ENCODE data around the gene KLHL7.
"Not testable (repeated sequence)": the region's sequence is repeated elsewhere in the genome, so short reads cannot be mapped to it uniquely, and the experiment has no call there.

Gene KLHL7

DNA sequence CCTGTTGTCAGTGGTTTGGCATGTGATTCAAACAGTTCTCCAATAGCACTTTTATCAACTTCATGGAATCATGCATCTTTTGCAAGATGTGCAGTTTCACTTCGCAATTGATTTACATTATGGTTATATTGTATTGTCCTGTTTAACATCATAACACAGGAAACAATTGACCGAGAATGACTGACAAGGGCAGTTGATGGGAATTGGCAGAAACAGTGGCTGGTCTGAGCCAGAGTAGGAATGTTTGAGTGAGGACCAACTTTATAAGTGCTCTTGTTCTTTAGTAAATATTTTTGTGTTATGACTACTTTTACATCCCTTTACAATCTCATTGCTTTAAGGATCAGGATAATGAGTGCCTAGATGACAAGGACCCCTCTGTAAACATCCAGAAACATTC is 2.2 kb downstream of the KLHL7 start:
- no peak for DNase-seq

DNA sequence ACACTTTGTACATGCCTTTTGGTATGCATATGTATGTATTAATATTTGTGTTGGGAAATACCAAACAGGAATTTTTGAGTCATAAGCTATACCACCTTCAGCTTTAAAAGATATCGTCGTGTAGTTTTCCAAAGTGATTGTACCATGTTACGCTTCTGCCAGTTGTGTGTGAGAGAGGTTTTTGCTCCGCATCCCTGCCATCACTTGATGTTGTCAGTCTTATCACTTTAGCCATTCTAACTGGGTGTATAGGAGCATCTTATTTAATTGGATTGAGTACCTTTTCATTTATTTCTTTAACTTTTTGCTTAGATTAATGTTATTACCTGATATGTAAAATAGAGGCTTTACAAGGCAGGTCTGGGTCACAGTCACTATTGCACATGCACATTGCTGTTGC is 3.4 kb downstream of the KLHL7 start:
- no peak for DNase-seq

DNA sequence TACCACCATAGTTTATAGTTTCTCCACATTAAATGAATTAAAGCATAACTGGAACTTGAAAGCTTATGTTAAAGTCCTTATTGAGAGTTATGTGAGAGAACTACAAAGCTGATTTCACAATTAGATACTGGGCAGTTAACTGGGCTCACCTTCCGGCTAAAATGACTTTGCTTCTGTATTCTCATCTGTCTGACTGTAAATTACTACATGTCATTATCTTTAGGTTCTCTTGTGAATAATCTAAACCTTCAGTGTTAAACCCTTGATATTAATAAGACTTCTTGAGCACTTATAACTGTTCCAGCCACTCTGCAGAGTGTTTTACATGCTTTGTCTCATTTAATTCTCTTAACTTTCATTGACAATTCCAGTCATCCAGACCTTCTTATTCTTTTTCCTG is 3.9 kb downstream of the KLHL7 start:
- no peak for DNase-seq

DNA sequence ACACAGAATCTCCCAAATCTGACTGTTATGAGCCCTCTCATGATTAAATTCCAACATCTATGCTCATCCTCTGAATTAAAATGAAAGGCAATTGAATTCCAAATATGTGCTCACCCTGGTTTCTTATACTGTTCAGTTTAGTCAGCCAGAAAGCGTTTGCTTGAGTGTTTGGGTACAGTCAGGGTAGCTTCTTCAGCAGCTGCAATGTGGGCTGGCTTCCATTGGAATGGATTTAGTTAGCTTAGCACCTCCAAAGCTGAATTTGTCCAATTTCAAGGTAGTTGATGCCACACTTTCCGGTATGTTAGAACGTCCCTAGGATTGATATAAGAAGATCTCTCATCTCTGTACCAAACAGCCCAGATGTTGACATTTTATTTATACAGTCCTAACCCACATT is 9.3 kb downstream of the KLHL7 start:
- DNase-seq: no peak

DNA sequence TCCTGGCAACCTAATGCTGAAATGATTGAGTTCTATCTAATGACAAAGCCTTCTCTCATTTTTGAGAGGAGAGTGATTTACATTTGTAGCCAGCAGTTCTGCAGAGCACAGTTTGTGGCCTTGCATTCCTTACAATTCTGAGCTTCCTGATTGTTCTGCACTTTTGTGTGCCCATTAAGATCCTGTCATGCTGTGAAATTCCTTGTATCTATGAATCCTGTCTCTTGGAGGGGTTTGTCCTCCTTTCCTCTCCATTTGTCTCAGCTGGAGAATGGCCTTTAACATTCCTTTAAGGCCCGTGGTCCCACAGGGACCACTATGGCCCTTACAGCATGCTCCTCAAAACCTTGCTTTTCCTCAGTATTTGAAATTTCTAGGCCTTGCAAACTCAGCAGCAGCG is 10.4 kb downstream of the KLHL7 start:
- DNase-seq: no peak

DNA sequence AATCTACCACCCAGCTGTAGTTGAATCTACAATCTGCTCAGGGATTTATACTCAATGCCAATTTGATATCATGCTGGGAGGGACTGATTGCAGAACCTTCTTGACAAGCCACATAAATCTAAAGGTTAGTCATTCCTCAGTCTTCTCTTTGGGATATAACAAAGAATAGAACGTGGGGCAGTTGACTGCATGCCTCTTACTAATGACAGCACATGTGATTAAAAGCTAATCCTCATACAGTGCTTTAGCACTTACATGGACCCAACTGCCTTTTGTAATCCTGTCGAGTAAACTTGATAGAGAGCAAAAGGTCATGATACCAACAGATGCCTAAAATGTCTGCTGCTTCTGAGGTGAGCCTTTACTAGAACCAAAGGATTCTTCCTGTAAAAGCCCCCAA is 12.3 kb downstream of the KLHL7 start:
- DNase-seq: no peak

DNA sequence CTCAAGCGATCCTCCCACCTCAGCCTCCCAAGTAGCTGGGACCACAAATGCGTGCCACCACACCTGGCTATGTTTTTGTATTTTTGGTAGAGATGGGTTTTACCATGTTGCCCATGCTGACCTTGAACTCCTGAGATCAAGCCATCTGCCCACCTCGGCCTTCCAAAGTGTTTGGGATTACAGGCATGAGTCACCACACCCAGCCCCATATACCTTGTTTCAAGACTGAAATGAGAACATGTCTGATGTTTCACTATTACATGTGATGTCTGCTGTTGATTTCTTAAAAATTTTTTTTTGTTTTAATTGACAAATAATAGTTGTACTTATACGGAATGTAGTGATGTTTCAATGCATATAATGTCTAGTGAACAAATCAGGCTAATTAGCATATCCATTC is 14.5 kb downstream of the KLHL7 start:
- DNase-seq: no peak

DNA sequence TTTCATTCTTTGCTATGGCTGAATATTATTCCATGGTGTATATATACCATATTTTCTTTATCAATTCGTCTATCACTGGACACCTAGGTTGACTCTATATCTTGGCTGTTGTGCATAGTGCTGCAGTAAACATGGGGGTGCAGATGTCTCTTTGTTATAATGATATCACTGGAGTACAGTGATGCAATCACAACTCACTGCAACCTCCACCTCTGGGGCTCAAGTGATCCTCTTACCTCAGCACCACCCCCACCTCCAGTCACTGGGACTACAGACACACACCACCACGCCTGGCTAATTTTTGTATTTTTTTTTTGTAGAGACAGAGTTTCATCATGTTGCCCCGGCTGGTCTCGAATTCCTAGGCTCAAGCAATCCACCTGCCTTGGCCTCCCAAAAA is 15.6 kb downstream of the KLHL7 start:
- DNase-seq: no peak

DNA sequence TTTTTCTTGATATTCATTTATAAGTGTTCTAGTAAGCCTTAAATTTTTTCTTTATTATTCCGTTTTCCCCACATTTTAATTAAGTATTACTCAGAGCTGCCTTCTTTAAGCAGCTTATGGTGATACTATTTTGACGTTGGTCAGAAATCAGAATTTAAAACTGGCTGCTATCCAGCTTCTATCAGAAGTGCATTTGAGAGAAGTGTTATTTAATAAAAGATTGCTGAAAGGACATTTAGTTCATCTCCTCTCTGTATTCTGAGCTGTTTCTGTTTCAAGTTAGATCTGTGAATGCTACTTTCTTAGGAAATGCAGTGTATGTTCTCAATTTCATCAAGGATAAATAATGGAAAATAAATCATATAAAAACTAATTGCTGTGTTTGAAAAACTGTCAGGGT is 17.4 kb downstream of the KLHL7 start:
- no peak for DNase-seq

DNA sequence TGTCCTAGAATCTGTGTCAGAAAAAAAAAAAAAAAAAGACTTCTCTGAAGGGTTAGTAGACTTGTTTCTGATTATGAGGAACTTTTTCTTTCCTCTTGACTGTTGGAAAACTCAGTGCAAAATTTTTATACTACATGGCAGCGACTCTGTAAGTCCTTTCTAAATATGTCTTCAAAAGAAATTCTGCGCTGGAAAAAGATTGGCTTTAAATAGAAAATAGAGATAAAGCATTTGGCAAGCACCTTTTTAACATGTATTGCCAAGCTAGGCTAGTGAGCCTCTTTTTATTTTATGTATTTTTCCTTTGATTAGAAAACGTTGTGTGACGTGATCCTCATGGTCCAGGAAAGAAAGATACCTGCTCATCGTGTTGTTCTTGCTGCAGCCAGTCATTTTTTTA is 17.9 kb downstream of the KLHL7 start:
- DNase-seq: no peak

DNA sequence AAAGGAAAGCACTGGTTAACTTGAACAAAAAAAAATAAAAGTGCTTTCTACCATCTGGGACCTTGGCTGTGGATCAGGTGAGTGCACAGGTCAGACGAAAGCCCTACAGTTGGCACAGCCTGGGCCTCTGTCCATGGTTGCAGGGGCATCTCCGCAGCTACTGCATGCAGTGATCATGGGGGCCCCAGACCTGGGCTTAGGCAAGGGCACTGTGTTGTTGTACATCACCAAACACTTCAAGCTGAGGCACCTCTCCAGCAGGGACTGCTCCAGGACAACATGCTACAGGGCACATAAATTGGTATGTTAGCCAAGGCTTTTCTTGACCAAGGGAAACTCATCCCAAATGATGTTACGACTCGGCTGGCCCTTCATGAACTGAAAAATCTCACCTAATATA is 23.5 kb downstream of the KLHL7 start:
- no peak for DNase-seq

DNA sequence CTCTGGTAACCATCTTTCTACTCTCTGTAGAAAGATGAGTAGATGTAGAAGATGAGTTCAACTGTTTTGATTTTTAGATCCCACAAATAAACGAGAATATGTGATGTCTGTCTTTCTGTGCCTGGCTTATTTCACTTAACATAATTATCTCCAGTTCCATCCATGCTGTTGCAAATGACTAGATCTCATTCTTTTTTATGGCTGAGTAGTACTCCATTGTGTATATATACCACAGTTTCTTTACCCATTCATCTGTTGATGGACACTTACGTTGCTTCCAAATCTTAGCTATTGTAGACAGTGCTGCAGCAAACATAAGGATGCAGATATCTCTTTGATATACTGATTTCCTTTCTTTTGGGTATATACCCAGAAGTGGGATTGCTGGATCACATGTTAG is 26.2 kb downstream of the KLHL7 start:
- DNase-seq: not testable (repeated sequence)

DNA sequence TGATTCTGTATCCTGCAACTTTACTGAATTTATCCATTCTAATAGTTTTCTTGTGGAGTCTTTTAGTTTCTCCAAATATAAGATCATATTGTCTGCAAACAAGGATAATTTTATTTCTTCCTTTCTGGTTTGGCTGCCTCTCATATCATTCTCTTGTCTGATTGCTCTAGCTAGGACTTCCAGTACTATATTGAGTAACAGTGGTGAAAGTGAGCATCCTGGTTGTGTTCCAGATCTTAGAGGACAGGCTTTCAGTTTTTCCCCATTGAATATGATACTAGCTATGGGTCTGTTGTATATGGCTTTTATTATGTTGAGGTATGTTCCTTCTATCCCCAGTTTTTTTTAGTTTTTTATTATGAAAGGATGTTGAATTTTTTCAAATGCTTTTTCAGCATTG is 28.2 kb downstream of the KLHL7 start:
- DNase-seq: no peak

DNA sequence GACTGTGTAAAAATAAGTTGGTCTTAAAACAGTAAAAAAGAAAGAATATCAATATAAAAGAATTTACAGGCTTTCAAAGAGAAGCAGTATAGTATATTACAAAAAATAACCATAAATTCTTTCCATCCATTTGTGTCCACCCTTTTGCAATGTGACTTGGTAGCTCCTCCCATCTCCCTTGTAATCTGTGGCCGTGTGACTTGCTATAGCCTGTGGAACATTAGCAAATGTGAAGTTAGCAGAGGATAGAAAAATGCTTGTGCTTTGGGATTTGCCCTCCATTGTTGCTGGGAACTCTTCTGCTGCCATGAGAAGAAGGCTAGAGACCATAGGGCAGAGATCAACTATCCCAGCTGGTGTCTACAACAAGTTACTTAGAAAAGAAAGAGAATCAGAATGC is 30.2 kb downstream of the KLHL7 start:
- no peak for DNase-seq

DNA sequence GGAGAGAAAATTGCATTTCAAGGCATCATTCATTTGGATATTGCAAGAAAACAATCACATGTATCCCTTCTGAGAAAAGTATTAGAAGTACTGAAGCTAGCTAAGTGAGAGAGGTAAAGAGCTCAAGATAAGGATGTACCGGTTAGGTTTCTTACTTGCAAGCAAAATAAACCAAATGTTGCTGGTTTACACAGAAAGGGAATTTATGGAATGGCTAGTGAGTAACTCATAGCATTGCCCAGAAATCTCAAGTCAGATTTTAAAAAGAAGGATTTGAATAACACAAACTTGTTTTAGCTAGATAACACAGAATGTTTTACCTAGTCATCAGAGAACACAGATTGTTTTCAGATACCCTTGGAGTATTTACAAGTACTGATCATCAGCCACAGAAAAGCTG is 30.6 kb downstream of the KLHL7 start:
- DNase-seq: no peak

DNA sequence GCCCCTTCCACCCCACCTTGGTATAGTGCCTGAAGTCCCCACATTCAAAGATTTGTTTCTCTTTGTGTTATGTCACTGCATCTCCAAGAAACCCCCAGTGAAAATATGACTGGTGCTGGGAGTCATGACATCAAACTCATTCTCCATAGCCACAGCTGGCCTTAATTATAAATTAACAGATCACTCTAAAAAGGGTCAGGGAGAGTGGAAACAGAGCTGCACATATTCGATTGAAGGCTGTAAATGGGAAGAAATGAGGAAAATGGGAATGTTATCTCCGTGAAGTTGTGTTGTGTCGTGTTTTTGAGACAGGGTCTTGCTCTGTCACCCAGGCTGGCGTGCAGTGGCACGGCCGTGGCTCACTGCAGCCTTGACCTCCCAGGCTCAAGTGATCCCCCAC is 52.1 kb downstream of the KLHL7 start:
- no peak for DNase-seq

DNA sequence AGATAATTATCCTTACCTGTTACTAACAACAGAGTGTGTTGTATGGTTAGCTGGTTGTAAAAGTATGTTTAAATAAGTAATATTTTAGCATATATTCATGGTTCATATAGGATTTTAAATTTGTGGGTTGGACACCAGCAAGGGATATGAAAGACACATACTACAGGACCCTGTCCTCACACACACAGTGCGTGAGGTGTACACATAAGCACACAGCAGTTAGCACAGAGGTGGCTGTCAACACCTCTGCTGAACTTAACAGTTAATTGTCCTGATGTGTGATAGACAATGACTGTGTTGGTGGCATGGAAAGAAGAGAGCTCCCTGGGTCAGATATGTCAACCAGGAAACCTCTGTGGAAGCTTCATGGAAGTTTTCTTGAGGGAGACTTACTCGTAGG is 53.0 kb downstream of the KLHL7 start:
- no peak for DNase-seq

DNA sequence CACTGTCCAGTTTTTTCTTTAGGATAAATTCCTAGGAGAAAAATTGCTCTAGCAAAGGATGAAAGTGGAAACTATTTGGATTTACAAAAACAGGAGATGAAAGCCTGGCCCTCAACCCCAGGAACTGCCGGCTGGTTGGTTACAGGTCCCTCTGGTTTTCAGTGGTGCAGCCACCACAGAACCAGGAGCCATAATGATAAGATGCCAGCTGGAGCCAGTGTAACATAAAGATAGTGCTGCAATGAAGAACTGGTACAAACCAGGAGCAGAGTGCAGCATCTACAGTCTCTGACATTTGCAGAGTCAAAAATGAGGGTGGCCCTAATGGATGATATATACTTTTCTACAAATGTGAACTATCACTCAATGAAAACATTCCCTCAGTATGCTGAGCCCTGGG is 55.9 kb downstream of the KLHL7 start:
- no peak for DNase-seq

DNA sequence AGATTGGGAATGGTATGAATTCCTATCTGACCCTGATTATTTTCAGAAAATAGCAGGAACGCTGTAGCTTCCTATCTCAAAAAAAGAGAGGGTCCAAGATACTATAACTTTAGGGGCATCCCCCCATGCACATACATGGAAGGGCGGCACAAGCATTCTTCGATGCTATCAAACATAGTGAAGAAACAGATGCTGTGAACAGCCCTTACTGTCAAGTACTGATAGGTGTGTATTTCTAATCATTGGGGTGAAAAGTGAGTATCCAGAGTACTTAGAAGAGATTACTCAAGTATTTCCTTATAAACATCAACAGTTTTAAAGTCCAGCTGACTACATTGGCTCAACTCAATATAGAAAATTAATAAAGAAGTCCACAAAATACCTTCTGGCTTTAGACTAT is 59.3 kb downstream of the KLHL7 start:
- DNase-seq: no peak

DNA sequence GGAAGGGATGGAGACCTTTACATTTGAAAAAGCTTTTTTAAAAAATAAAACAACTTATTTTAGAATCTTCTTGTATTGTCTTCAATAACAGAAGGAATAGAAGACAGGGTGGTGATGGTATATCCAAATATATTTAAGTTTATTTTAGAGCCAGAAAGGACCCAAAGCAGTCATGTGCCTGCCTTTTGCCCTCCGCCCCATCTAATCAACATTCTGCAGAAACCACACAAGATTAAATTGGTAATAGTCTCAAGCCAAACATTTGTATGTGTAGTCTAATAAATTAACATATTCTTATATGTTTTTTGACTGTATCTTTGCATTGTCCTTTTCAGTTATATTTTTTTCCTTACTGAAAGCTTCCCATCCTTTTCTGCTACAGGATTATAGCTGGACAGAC is 59.7 kb downstream of the KLHL7 start:
- DNase-seq: no peak

DNA sequence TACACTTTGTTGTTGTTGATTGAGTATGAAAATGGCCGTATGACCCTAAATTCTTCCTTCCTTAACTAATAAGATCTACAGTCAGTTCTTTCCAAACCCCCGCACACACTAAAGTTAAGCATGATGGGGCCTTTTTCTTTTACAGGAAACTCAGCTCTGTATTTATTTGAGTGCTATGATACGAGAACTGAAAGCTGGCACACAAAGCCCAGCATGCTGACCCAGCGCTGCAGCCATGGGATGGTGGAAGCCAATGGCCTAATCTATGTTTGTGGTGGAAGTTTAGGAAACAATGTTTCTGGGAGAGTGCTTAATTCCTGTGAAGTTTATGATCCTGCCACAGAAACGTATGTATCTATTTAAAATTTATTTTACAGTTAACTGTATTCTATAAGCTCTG is 62.1 kb downstream of the KLHL7 start:
- no peak for DNase-seq

DNA sequence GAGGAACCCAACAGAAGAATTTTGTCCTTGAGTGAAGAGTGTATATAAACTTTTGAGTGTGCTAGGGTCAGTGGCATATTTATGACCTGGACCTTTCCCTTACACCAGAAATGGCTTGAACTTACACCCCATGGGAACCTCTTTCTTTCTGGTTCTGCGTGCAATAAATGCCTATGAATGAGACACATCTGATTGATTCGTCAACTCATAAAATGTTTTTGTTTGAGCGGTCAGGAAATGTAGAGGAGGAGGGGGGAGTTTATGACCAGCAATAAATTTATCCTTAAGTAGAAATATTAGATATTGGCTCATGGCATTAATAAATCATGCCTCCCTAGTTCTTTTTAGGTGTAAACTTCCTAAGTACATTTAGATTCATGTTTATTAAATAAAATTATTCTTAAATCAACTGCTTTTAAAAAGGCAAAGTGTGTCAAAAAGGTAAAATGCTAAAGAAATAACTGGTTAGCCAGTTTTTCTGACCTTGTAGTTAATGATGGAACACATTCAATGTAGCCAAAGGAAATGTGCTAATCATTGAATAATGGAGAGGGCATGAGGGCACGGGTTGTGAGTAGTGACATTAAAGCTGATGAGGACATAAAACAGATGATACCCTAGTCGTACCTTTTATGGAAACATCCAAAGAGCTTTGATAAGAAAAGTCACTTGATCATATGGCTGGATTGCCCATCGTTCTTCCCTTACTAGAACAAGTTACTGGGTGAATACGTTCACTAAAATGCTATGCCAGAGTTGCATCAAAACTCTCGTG is 62.7 kb downstream of the KLHL7 start:
- DNase-seq: no peak

DNA sequence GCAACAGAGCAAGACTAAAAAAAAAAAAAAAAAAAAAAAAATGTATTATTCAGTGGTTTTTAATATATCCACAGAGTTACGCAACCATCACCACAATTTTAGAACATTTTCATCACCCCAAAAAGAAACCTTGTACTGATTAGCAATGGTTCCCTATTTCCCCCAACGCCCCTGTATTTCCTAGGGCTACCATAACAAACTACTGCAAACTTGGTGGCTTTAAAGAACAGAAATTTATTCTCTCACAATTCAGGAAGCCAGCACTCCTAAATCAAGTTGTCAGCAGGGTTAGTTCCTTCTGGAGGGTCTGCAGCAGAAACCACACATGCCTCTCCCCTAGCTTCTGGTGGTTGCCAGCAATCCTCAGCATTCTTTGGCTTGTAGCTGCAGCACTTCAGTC is 70.4 kb downstream of the KLHL7 start:
- no peak for DNase-seq

DNA sequence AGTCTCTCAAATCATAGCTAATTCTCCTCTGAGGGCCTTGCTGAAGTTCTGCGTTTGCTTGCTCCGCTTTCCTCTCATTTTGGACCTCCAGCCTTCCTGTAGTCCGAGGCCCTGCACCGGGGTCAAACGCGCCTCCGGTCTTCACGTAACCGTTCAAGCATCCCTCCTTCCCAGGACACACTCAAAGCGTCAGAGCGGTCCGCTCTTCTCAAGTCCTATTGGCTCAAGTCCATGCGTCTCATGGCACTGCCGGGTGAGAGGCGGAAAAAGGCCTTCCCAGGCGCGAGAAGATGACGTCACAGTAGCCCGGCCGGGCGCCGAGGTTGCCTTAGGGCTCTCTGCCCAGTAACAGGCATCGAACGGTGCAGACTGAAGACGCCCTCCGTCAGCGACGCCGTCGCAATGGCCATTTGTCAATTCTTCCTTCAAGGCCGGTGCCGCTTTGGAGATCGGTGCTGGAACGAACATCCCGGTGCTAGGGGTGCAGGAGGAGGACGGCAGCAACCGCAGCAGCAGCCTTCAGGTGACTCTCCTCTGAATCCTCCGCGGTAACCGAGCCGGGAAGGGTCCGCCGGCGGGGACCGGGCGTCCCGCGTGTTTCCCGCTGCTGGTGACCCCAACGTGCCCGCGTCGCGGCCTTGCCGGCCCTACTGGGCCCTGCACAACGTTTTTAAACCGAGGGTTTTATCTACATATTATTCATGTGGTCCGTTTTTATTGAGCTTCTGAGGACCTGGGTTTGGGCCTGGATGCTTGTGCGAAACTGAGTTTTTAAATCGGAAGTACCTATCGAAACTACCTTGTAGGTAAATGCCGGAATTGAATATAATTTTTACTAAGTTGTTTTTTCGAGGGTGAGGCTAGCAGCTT is 76.3 kb downstream of the KLHL7 start, which contains the start of gene NUP42:
Gene NUP42, plus strand, starts transcription at position 365 of the 870 bp plus-strand sequence. Its CDS starts 38 bp downstream, at position 403.
- DNase-seq: peak; percentile 88

Measured in activated gamma-delta T cell (primary cell).